AG04450 (cell line): ENCODE results near the gene MBLAC1. TPM values are rescaled to one million over a fixed set of nuclear protein-coding genes. Genes with fewer than 3 reads are reported as not detected.

Source experiments
- CTCF ChIA-PET: fragments of 300-600, 350-600 bp; formaldehyde crosslinking; extraction: SDS; loops from one replicate; lab custom pipeline; 2022; ENCODE audit warnings: antibody characterized with exemption, inconsistent platforms; lab: Charles Lee
- POLR2A ChIA-PET: fragments of 350-600 bp; formaldehyde crosslinking; extraction: SDS; loops from one replicate; lab custom pipeline; 2021; ENCODE audit warnings: antibody characterized with exemption, inconsistent platforms; lab: Yijun Ruan, JAX
- DNase-seq: peaks from one replicate; pipeline ENCODE4 v3.0.0-alpha.2; 2011; ENCODE audit warnings: low read depth, low spot score
- H3K27ac ChIP-seq: one replicate; pipeline ENCODE4 v1.5.1; 2012; ENCODE audit warnings: low read depth, low read length, control low read depth
- H3K27me3 ChIP-seq: one replicate; pipeline ENCODE4 v1.6.0; 2012; ENCODE audit warnings: low read length; ENCODE audit not compliant: control insufficient read depth, insufficient read depth
- H3K4me3 ChIP-seq: 2 replicates; pipeline ENCODE4 v1.5.1; 2011; ENCODE audit warnings: mild to moderate bottlenecking, low read depth, low read length, control low read depth
- H3K9me3 ChIP-seq: 2 replicates; pipeline ENCODE4 v1.5.1; 2012; ENCODE audit warnings: low read length; ENCODE audit not compliant: control insufficient read depth, insufficient read depth
- polyA plus RNA-seq: library from polyadenylated mRNA; depleted of rRNA; stranded (reverse); fragments of >200 nt; gene quantifications from 2 replicates; pipeline ENCODE4 v1.2.3, GENCODE V29; 2011; rRNA removed
- small RNA-seq: library from RNA; depleted of rRNA; stranded (forward); fragments of <200 nt; gene quantifications from one replicate; pipeline ENCODE3, GENCODE V24; 2012; ENCODE audit warnings: low read depth; ENCODE audit not compliant: insufficient read length
- TF ChIP-seq, protein P1 (sequence below): IDR thresholded peaks from 2 replicates; pipeline ENCODE4 v1.5.1; 2011; ENCODE audit warnings: low read depth, low read length, control low read depth, inconsistent platforms

Gene MBLAC1
- polyA plus RNA-seq, 1 experiment, result 0.55 TPM

- Histone ChIP-seq H3K27me3 (no peaks in the 10 kb centered on the region), H3K4me3 (peak overlapping the region; percentile 92), H3K27ac (no peak overlapping the region), H3K9me3 (peaks cover 6% of the 10 kb centered on the region)
- ChIA-PET CTCF (interaction anchor here (0.6 to 3.4 kb wide), 3 partner anchors 13 to 45 kb away, joined by 4 to 20 read pairs (median 11); partner anchors contain the start of gene TRAPPC14), POLR2A (interaction anchor here (0.5 to 0.9 kb wide), 2 partner anchors 28 to 32 kb away, joined by 3 read pairs; partner anchors contain the start of gene LAMTOR4)
- DNase-seq, result no peak
- TF ChIP-seq, protein P1, sequence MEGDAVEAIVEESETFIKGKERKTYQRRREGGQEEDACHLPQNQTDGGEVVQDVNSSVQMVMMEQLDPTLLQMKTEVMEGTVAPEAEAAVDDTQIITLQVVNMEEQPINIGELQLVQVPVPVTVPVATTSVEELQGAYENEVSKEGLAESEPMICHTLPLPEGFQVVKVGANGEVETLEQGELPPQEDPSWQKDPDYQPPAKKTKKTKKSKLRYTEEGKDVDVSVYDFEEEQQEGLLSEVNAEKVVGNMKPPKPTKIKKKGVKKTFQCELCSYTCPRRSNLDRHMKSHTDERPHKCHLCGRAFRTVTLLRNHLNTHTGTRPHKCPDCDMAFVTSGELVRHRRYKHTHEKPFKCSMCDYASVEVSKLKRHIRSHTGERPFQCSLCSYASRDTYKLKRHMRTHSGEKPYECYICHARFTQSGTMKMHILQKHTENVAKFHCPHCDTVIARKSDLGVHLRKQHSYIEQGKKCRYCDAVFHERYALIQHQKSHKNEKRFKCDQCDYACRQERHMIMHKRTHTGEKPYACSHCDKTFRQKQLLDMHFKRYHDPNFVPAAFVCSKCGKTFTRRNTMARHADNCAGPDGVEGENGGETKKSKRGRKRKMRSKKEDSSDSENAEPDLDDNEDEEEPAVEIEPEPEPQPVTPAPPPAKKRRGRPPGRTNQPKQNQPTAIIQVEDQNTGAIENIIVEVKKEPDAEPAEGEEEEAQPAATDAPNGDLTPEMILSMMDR, result no peak
Observed at GRCh38 chr7:100176096-100177044, 49.6 kb downstream of the MBLAC1 start.

GRCh38 chr7:100177045-100178001 is 50.6 kb downstream of the MBLAC1 start, which contains the start of the genes GPC2 and STAG3:
TSS of gene GPC2 (minus strand) at chr7:100177381. CDS start at chr7:100177199, 182 bp downstream.
TSS of gene STAG3 (plus strand) at chr7:100177918. CDS start at chr7:100180557, 2,639 bp downstream.
- Histone ChIP-seq H3K9me3 (peaks cover 6% of the 10 kb centered on the region), H3K4me3 (peak within 1 kb of the TSS; percentile 92), H3K27me3 (no peaks in the 10 kb centered on the region), H3K27ac (no peak within 1 kb of the TSS)
- CTCF ChIA-PET, result interaction anchor here (0.5 to 3.4 kb wide), 4 partner anchors 12 to 46 kb away, joined by 3 to 20 read pairs (median 8); partner anchors contain the start of gene TRAPPC14
- DNase-seq, result peak; percentile 91
- POLR2A ChIA-PET, result interaction anchor here (0.6 to 0.9 kb wide), 3 partner anchors 18 to 651 kb away, joined by 3 to 4 read pairs (median 4); partner anchors contain the start of gene LAMTOR4
- TF ChIP-seq, protein P1, result no peak

Small RNA genes lying within 50 kb of the gene (small RNA-seq; reads per million reads assigned to genes)
- gene MIR106B (29,865 reads per million, percentile 100 among the genes with 10 or more reads in this experiment), gene MIR25 (14,751 reads per million, percentile 99 among the genes with 10 or more reads in this experiment), gene MIR93 (4,957 reads per million, percentile 98 among the genes with 10 or more reads in this experiment)

Other genes starting within 250 kb of the MBLAC1 start
- gene OR2AE1, start 249.9 kb upstream of the MBLAC1 start, polyA plus RNA-seq, result not detected in 2 replicates
- 27.0 and 32.7 TPM in 2 replicates for gene TRIM4, start 207.4 kb upstream of the MBLAC1 start, polyA plus RNA-seq
- not detected in 2 replicates for gene GJC3, start 197.3 kb upstream of the MBLAC1 start, polyA plus RNA-seq
- not detected in 2 replicates for gene AZGP1, start 150.9 kb upstream of the MBLAC1 start, polyA plus RNA-seq
- 36.8 and 42.7 TPM in 2 replicates for gene ZKSCAN1, start 111.4 kb upstream of the MBLAC1 start, polyA plus RNA-seq
- 13.9 and 15.2 TPM in 2 replicates for gene ZSCAN21, start 77.2 kb upstream of the MBLAC1 start, polyA plus RNA-seq
- gene ZNF3, start 45.2 kb upstream of the MBLAC1 start, polyA plus RNA-seq, result 35.3 and 37.0 TPM in 2 replicates
- 265 and 308 TPM in 2 replicates for gene COPS6, start 38.0 kb upstream of the MBLAC1 start, polyA plus RNA-seq
- 39.5 and 44.2 TPM in 2 replicates for gene MCM7, start 25.6 kb upstream of the MBLAC1 start, polyA plus RNA-seq
- 25.4 and 26.1 TPM in 2 replicates for gene AP4M1, start 25.3 kb upstream of the MBLAC1 start, polyA plus RNA-seq
- 28.2 and 31.2 TPM in 2 replicates for gene TAF6, start 7.6 kb upstream of the MBLAC1 start, polyA plus RNA-seq
- 26.3 and 29.7 TPM in 2 replicates for gene CNPY4, start 7.3 kb upstream of the MBLAC1 start, polyA plus RNA-seq
- 122 and 160 TPM in 2 replicates for gene LAMTOR4, start 22.0 kb downstream of the MBLAC1 start, polyA plus RNA-seq
- gene TRAPPC14, start 31.8 kb downstream of the MBLAC1 start, polyA plus RNA-seq, result 3.5 and 6.2 TPM in 2 replicates
- 14.4 and 16.0 TPM in 2 replicates for gene GAL3ST4, start 41.6 kb downstream of the MBLAC1 start, polyA plus RNA-seq
- gene GPC2, start 50.4 kb downstream of the MBLAC1 start, polyA plus RNA-seq, result 2.6 TPM in 2 replicates
- 0.15 and 0.22 TPM in 2 replicates for gene STAG3, start 51.0 kb downstream of the MBLAC1 start, polyA plus RNA-seq
- gene PVRIG, start 93.0 kb downstream of the MBLAC1 start, polyA plus RNA-seq, result 0.42 TPM in 1 of 2 replicates, not detected in the other
- not detected in 2 replicates for gene SPDYE3, start 180.7 kb downstream of the MBLAC1 start, polyA plus RNA-seq
- 6.6 and 7.0 TPM in 2 replicates for gene PILRB, start 231.2 kb downstream of the MBLAC1 start, polyA plus RNA-seq
- 0.30 and 0.37 TPM in 2 replicates for gene PILRA, start 246.5 kb downstream of the MBLAC1 start, polyA plus RNA-seq